Upper lobe of left lung (tissue), 4 donors: ENCODE results near the gene POGK.

Experiments
- CTCF ChIP-seq, 6 experiments: fragments of 450-650 bp in 4 of 6; fragments of 200-600 bp in 2 of 6; sonication (generic) in 2 of 6; IDR thresholded peaks; one replicate each; pipeline ENCODE4 v1.5.1; 2016 to 2019; ENCODE audit warnings: antibody characterized with exemption in 6 of 6
- EP300 ChIP-seq, 4 donors: sonication (generic); formaldehyde crosslinking; IDR thresholded peaks; one replicate each; pipeline ENCODE4 v1.5.1; 2017; ENCODE audit warnings: antibody characterized with exemption in 4 of 4, control low read depth in 2 of 4
- POLR2A ChIP-seq, 4 donors: fragments of 450-650 bp; IDR thresholded peaks; one replicate each; pipeline ENCODE4 v1.5.1; 2016 to 2017; ENCODE audit warnings: antibody characterized with exemption in 4 of 4, mild to moderate bottlenecking in 2 of 4

- TF ChIP-seq POLR2A (IDR thresholded peaks at IDR 0.05) = no peak
- TF ChIP-seq EP300 (IDR thresholded peaks at IDR 0.05) = no peak
- TF ChIP-seq CTCF (IDR thresholded peaks at IDR 0.05) = no peak
Observed at GRCh38 chr1:166865926-166866325, 26.7 kb downstream of the POGK start.
